ENCODE results near the gene RAD51C. TPM values are rescaled to one million over a fixed set of nuclear protein-coding genes. Genes with fewer than 3 reads are reported as not detected.

RAD51C gene
- total RNA-seq, 1 donor from 2014 or later: 36.8 TPM

GRCh38 chr17:58753026-58753425 is 60.6 kb downstream of the RAD51C start:
- H3K27me3 Mint-ChIP-seq: peaks cover 35% of the 10 kb centered on the region
- no peak overlapping the region for H3K4me3 Mint-ChIP-seq
- H3K36me3 Mint-ChIP-seq: no peaks in the 10 kb centered on the region
- H3K27ac Mint-ChIP-seq: no peak overlapping the region
- H3K4me1 Mint-ChIP-seq (ENCODE audit: unreplicated experiment): peaks cover 8% of the 10 kb centered on the region
- TF ChIP-seq CTCF (conservative IDR thresholded peaks at IDR 0.05): no peak
- no peaks in the 10 kb centered on the region for H3K9me3 Mint-ChIP-seq
- no peak for DNase-seq (ENCODE audit: extremely low spot score, unreplicated experiment)

DNA sequence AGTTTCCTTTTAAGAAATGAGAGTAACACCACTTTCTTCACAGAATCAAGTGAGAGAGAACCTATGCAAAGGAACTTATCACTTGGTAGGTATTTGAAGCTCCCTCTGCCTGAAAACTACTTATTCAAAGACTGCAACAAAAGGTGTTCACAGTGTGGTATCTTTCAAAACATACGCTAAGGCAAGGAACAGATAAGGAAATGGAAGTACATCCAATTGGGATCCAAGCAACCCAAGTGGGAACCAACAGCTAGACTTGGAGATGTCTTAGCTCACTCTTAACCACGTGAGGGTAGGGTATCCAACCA is 62.8 kb downstream of the RAD51C start:
- peaks cover 44% of the 10 kb centered on the region for H3K27me3 Mint-ChIP-seq
- H3K27ac Mint-ChIP-seq: no peak overlapping the region
- DNase-seq (ENCODE audit: extremely low spot score, unreplicated experiment): no peak

DNA sequence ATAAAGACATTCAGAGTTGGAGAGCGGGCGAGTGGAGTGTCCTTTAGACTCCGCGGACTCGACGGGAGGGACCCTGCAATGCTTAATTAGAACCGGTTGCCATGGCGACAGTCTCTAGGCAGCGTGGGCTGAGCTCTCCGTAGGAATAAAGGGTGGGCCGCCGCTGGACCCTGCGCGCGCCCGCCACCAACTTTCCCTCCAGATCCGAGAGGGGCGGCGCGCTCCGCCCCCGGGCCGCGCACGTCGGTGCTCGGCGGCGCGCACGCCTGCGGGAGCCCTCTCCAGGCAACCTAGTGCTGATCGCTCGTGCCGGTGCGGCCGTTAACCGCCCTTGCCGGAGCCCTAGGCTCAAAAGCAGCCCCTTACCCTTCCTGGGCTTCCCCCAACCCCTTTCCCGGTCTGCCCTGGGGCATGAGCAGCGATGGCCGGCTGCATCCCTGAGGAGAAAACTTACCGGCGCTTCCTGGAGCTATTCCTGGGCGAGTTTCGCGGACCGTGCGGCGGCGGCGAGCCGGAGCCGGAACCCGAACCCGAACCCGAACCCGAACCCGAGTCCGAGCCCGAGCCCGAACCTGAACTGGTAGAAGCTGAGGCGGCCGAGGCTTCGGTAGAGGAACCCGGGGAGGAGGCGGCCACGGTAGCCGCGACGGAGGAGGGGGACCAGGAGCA is 63.3 kb downstream of the RAD51C start, which contains the start of gene PPM1E:
TSS of gene PPM1E (plus strand) at position 278 of the 669 bp plus-strand sequence.
- Mint-ChIP-seq H3K27ac (peak within 1 kb of the TSS; percentile 38), H3K36me3 (no peaks in the 10 kb centered on the region), H3K9me3 (no peaks in the 10 kb centered on the region), H3K4me3 (peak within 1 kb of the TSS; percentile 96), H3K27me3 (peaks cover 49% of the 10 kb centered on the region), H3K4me1 (ENCODE audit: unreplicated experiment) (peaks cover 8% of the 10 kb centered on the region)
- no peak for TF ChIP-seq CTCF (conservative IDR thresholded peaks at IDR 0.05)
- DNase-seq (ENCODE audit: extremely low spot score, unreplicated experiment): peak; percentile 89

More for the DNA sequence above, 62.8 kb downstream of the RAD51C start:
- Mint-ChIP-seq H3K36me3 (no peaks in the 10 kb centered on the region), H3K9me3 (no peaks in the 10 kb centered on the region), H3K4me1 (ENCODE audit: unreplicated experiment) (peaks cover 8% of the 10 kb centered on the region), H3K4me3 (peak overlapping the region; percentile 96)
- TF ChIP-seq CTCF (conservative IDR thresholded peaks at IDR 0.05): no peak

DNA sequence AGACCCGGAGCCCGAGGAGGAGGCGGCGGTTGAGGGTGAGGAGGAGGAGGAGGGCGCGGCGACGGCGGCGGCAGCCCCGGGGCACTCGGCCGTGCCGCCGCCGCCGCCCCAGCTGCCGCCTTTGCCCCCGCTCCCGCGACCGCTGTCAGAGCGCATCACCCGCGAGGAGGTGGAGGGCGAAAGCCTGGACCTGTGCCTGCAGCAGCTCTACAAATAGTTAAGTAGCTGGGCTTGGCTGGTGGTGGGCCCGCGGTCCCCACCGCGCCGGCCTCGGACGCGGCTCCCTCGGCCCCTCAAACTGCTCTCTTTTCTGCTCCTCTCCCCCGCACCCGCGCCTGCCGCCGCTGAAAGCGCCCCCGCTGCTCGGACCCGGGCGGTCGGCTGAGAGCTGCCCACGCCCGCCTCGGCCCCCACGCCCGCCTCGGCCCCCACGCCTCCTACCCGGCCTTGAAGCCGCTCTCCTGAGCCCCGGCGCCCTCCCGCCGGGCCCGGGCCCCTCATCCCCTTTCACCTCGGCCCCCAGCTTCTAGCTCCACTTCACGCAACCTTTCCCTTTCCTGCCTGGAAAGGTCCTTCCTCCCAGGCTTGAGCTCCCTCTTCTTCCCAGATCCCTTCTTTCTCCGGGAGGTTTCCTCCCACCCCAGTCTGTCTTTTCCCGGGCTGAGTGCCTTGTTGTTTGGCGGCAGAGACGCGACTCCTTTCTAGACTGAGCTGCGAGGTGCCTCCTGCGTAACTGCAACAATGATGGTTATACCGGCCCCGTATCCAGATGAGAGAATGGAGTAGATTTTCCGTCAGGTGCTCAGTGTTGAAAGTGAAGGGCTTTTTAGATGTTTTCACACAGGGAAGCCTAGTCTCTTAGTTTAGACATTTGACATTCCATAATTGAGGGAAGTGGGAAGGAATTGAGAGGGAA is 64.1 kb downstream of the RAD51C start:
- Mint-ChIP-seq H3K27ac (peak overlapping the region; percentile 38), H3K4me3 (peak overlapping the region; percentile 96), H3K9me3 (no peaks in the 10 kb centered on the region), H3K36me3 (no peaks in the 10 kb centered on the region), H3K4me1 (ENCODE audit: unreplicated experiment) (peaks cover 8% of the 10 kb centered on the region), H3K27me3 (peaks cover 49% of the 10 kb centered on the region)
- DNase-seq (ENCODE audit: extremely low spot score, unreplicated experiment): no peak
- TF ChIP-seq CTCF (conservative IDR thresholded peaks at IDR 0.05): no peak

- no peak for TF ChIP-seq CTCF (conservative IDR thresholded peaks at IDR 0.05)
- H3K27ac Mint-ChIP-seq: no peak overlapping the region
- DNase-seq (ENCODE audit: extremely low spot score, unreplicated experiment): no peak
- H3K4me3 Mint-ChIP-seq: peak overlapping the region; percentile 96
- no peaks in the 10 kb centered on the region for H3K9me3 Mint-ChIP-seq
- H3K36me3 Mint-ChIP-seq: no peaks in the 10 kb centered on the region
- peaks cover 46% of the 10 kb centered on the region for H3K27me3 Mint-ChIP-seq
- peaks cover 8% of the 10 kb centered on the region for H3K4me1 Mint-ChIP-seq (ENCODE audit: unreplicated experiment)
Measured at GRCh38 chr17:58757162-58757613, 64.8 kb downstream of the RAD51C start.
